Body of pancreas (tissue), 4 donors: ENCODE results near the gene ELOVL6.

Source experiments
- CTCF ChIP-seq, 7 experiments: fragments of 450-650 bp in 4 of 7; fragments of 200-600 bp in 3 of 7; sonication (generic) in 3 of 7; IDR thresholded peaks; one replicate each; pipeline ENCODE4 v1.5.1; 2016 to 2019; ENCODE audit warnings: antibody characterized with exemption in 7 of 7
- POLR2A ChIP-seq, 3 donors: fragments of 450-650 bp; IDR thresholded peaks; one replicate each; pipeline ENCODE4 v1.6.1; 2016; ENCODE audit warnings: antibody characterized with exemption in 3 of 3, mild to moderate bottlenecking in 2 of 3

GRCh38 chr4:110061076-110061475 is 137.3 kb downstream of the ELOVL6 start:
- TF ChIP-seq POLR2A (IDR thresholded peaks at IDR 0.05) (no peak), CTCF (IDR thresholded peaks at IDR 0.05) (no peak)
